NCI-H2029 treated with DMSO at 0.1 percent for 48 hours (cell line): ENCODE data around the gene TSEN15.
A peak's percentile ranks its signal among the peaks of the same experiment; 100 is the strongest.
"Not testable (repeated sequence)": the region's sequence is repeated elsewhere in the genome, so short reads cannot be mapped to it uniquely, and the experiment has no call there.

ENCODE experiments used
- DNase-seq: peaks from one replicate; lab custom pipeline; 2025; lab: John Stamatoyannopoulos, UW

Gene TSEN15

DNA sequence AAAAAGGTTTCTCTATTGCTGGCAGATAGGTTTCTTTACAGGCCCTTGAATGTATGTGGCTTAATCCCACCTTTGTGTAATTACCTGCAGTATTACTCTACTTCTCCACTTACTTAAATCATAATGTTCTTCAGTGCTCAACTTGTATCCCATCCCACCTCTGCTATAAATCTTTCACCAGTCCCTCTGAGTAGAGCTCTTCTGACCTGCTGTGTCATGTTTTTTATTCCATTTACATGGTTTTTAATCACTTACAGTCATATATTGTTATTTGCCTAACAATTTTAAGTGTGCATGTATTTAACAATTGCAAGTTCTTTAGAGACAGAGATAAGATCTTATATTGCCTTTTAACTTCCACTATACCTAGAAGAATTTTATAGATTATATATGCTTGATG, 2.4 kb downstream of the TSEN15 start:
- no peak for DNase-seq

- DNase-seq, result no peak
Observed at GRCh38 chr1:184056921-184057555, 5.5 kb downstream of the TSEN15 start.

GRCh38 chr1:184059887-184060286, 8.4 kb downstream of the TSEN15 start:
- no peak for DNase-seq

DNA sequence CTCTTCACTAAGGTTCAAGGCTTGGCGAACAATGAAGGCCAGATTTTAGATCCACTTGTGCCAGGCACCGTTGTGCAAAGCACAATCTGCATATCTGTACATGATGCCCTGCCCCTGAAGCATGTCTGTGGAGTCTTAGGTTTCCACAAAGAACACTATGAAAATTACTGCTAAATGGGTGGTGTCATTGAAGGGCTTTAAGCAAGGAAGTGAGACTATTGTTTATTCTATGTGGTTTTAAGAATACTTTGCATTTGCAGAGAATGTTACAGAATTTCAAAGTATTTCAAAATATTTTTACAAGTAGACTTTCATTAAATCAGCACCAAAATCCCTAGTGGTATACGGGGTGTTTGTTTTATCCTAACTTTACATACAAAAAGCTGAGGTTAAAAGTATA, 8.8 kb downstream of the TSEN15 start:
- no peak for DNase-seq

GRCh38 chr1:184061396-184062003, 10.0 kb downstream of the TSEN15 start:
- no peak for DNase-seq

DNA sequence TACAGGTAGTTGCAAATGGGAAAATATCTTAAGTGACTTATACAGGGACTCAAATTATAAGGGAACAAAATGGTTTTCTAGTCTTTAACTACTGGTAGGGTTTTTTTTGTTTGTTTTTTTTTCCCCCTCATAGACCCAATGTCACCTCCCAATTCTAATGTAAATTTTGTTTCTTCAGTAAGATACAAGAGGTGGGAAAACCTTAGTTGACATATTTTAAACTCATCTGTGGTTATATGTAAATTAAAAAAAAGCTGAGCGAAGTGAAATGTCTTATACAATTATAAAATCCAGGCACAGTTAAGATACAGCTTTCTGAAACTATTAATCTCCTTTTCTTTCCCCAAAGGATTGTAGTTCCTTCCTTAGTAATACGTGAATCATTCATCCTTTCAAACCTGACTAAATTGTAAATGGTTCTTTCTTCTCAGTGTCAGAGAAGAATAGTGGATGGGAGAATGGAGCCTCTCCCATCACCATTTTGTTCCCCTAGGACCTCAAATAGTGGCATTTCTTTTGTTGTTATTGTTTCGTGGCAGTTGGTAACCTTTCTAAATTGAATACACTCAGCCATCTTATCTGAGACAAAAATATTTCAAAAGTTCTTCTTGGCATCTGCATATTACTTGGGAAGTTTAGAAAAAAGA, 11.2 kb downstream of the TSEN15 start:
- DNase-seq, result no peak

DNA sequence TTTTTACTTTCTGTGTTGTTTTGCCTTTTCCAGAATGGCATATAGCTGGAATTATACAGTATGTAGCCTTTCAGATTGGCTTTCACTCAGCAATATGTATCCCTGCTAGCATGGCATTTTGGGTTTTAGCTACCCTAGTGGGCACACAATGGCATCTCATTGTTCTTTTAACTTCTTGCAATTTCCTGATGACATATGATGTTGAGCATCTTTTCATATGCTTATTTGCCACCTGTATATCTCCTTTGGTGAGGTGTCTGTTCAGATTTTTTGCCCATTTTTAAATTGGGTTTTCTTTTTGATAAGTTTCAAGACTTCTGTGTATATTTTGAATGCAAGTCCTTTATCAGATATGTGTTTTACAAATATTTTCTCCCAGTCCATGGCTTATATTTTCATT, 14.0 kb downstream of the TSEN15 start:
- DNase-seq, result no peak

DNA sequence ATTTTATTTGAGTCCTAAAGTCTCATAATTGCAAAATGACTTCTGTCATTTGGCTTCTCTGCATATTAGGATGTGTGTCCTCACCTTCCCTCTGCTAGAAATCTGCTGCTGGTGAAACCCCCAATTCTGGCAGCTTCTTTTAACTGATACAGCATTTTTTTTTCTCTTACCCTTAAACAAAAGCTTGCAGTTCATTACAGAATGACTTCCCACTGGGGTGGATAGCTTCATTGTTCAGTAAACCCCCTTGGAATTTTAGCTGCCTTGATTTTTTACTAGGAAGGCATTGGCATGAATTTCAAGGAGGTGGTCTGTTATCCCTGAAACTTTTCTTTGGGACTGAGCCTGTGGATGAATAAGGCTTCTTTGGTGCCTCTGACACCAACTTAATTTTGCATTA, 16.8 kb downstream of the TSEN15 start:
- DNase-seq, result no peak

DNA sequence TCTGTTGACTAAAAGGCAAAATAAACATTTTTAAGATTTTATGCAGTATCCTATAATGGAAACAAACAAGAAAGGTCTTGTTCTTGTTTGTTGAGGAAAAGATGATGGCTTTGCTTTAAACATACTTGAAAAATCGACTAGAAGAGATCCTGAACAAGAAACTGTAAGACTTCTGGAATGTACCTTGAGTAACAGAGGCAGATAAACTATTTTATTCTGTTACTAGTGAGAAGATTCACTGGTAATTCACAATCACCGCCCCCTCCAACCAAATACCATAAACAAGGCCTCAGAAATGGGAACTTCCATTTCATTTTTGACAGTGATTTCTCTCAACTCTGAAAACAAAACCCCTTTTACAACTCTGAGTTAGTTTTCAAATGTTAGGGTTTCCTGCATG, 18.1 kb downstream of the TSEN15 start:
- no peak for DNase-seq

- no peak for DNase-seq
Observed at GRCh38 chr1:184072376-184072775, 20.8 kb downstream of the TSEN15 start.

DNA sequence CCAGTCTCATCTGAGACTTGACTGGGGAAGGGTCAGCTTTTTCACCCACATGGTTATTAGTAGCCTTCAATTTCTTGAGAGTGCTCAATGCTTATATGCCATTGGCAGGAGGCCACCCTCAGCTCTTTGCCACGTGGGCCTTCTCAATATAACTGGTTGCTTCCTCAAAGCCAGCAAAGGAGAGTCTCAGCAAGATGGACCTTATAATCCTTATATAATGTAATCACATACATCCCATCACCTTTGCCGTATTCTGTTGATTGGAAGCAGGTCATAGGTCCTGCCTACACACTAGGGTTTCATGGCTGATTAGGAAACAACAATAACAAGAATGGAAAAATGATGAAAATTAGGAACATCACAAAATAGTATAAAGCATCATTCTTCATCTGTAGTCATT, 22.9 kb downstream of the TSEN15 start:
- DNase-seq, result no peak

DNA sequence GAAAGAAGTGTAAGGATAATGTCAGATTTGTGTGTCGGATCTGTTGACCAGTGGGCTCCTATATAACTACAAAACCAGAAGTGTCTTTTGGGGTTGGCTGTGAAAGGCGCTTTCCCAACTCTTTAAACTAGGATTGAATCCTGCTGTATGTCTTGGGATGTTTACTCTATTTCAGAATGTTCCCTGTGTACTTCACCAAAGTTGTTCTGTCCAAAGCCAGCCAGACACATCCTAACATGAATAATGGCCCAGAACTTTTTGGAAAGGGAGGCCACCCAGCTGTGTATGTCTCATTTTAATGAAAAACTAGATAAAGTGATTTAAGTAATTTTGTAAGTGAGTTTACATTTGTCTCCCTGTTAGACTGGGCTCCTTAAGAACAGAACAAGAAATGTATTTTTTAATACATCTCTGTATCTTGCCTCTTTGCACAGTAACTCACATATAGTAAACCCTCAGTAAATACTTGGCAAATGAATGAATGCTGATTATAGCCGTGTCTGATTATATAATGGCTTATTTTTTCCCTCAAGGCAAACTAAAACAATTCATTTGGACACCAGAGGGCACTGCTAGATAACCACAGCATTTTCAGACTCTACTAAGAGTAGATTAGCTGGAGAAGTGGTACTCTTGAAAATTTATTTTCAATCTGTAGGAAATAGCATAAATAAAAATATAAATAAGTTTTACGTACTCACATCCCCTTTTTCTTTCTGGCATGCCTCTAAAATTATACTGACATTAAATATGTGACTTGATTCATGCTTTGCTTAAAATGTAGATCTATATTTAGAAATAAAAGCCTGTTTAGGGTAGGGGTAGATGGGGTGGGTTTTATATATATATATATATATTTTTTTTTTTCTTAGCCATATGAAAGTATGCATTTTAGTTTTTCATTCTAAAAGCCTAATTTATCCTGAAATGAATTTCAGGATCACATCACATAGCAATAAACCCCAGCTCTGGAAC, 23.8 kb downstream of the TSEN15 start:
- DNase-seq, result peak; percentile 3

DNA sequence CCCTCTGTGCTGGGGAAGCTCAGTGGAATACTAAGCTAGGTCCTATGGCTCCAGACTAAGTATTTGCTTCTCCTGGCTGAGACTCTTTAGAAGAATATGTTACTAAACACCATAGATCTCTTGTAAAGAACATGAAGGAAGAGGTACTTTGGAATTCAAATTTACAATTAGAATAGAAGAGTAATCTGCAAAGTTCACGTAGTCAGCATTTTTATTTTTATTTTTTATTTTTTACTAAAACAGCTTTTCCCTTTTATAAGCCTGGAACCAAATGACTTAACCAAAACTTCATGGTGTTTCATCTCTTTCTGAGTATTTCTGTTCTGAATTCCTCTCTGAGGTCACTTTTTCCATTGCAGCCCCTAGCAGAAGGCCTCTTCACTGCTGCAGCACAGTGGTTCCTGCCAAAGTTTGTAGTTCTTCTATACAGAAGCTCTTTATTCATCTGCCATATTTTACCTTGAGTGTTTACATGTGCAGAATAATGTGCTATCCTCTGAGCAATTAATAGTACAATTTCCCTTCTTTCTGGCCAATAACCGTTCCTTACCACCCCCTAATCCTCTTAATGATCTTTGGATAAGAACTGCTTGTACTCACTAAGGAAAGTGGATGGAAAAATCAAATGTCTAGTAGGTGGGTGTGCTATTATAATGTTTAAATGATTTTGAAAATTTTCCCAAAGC, 27.2 kb downstream of the TSEN15 start:
- DNase-seq, result no peak

- DNase-seq, result no peak
Observed at GRCh38 chr1:184080309-184080708, 28.8 kb downstream of the TSEN15 start.

DNA sequence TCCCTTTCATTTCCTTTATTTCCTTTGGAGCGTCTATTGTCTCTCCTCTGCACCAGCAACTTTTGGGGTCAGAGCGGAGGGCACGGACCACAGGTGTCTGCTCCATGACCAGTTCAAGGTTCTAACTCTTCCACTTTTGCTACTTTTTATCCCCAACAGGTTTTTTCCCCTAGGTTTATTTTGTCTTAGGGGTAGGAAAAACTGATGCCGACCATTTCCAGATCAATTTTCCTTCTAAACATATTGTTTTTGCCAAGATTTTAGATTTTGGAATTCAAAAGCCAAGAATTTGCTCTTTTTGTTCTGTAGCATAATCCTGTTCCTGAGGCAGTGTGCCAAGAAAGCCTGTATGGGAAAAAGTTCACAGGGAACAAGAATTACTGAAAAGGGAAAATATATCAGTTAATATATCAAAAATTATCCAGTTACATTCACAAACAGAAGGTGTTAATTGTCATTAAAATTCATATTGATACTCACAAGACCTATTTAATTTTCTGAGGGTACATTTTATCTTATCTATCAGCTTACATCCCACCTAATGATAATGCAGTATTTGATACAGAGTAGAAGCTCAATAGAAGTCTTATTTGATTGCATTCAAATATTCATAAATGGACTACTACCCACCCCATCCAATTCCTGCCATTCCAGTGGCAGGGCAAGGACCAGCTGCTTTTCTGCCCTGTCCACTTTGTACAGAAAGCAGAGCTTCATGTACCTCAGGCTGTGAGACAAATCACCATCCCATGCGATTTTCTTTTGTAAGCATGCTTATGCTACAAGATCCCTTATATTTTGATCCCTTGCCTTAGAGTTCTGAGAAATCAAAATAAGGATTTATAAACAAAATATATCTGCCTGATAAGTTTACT, 31.2 kb downstream of the TSEN15 start:
- no peak for DNase-seq

DNA sequence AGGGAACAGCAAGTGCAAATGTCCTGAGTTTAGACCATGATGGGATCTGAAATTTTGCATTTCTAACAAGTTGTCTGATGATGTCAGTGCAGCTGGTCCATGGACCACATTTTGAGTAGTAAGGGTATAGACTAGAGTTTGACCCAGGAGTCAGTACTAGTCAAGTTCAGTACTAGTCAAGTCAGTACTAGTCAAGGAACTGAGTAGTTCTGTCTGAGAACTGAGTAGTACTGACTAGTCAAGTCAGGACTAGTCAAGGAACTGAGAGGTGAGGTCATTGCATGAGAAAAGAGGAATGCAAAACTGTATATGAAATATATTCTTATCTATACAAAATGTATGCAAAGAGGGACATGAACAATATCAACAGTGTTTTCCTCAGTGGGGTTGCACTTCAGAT, 34.1 kb downstream of the TSEN15 start:
- no peak for DNase-seq

- DNase-seq, result no peak
Observed at GRCh38 chr1:184088037-184088436, 36.5 kb downstream of the TSEN15 start.

GRCh38 chr1:184093071-184093470, 41.5 kb downstream of the TSEN15 start:
- DNase-seq, result no peak

GRCh38 chr1:184096005-184096404, 44.5 kb downstream of the TSEN15 start:
- no peak for DNase-seq

DNA sequence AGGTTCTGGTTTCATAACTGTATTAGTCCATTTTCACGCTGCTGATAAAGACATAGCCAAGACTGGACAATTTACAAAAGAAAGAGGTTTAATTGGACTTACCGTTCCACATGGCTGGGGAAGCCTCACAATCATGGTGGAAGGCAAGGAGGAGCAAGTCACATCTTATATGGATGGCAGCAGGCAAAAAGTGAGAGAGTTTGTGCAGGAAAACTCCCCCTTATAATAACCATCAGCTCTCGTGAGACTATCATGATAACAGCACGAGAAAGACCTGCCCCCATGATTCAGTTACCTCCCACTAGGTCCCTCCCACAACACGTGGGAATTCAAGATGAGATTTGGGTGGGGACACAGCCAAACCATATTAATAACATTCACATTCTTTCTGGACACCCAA, 45.0 kb downstream of the TSEN15 start:
- not testable (repeated sequence) for DNase-seq

- DNase-seq, result no peak
Observed at GRCh38 chr1:184101141-184101540, 49.6 kb downstream of the TSEN15 start.
